ENCODE measurements around the gene LRRTM4.

Gene LRRTM4

GRCh38 chr2:77443076-77443475 is 79.1 kb downstream of the LRRTM4 start:
- TF ChIP-seq CTCF (IDR thresholded peaks at IDR 0.05; ENCODE audit: insufficient read depth, low read depth, low read length, missing control alignments), result no peak
- DNase-seq (ENCODE audit: low read depth), result no peak

GRCh38 chr2:77434880-77435279 is 87.3 kb downstream of the LRRTM4 start:
- no peak for DNase-seq (ENCODE audit: low read depth)
- no peak overlapping the region for H3K4me3 ChIP-seq (ENCODE audit: low read depth, low read length)
- TF ChIP-seq CTCF (IDR thresholded peaks at IDR 0.05; ENCODE audit: insufficient read depth, low read depth, low read length, missing control alignments), result no peak

More at GRCh38 chr2:77443076-77443475, 79.1 kb downstream of the LRRTM4 start:
- no peak overlapping the region for H3K4me3 ChIP-seq (ENCODE audit: low read depth, low read length)

- DNase-seq (ENCODE audit: low read depth), result no peak
- no peak for TF ChIP-seq CTCF (IDR thresholded peaks at IDR 0.05; ENCODE audit: insufficient read depth, low read depth, low read length, missing control alignments)
Measured at GRCh38 chr2:77428946-77429345, 93.2 kb downstream of the LRRTM4 start.

GRCh38 chr2:77421971-77422370 is 100.2 kb downstream of the LRRTM4 start:
- no peak for DNase-seq (ENCODE audit: low read depth)
- H3K4me3 ChIP-seq (ENCODE audit: low read depth, low read length), result no peak overlapping the region
- TF ChIP-seq CTCF (IDR thresholded peaks at IDR 0.05; ENCODE audit: insufficient read depth, low read depth, low read length, missing control alignments), result no peak

More at GRCh38 chr2:77428946-77429345, 93.2 kb downstream of the LRRTM4 start:
- H3K4me3 ChIP-seq (ENCODE audit: low read depth, low read length), result no peak overlapping the region

- no peak overlapping the region for H3K4me3 ChIP-seq (ENCODE audit: low read depth, low read length)
- no peak for TF ChIP-seq CTCF (IDR thresholded peaks at IDR 0.05; ENCODE audit: insufficient read depth, low read depth, low read length, missing control alignments)
- DNase-seq (ENCODE audit: low read depth), result no peak
Measured at GRCh38 chr2:77418537-77418936, 103.6 kb downstream of the LRRTM4 start.

- no peak overlapping the region for H3K4me3 ChIP-seq (ENCODE audit: low read depth, low read length)
- no peak for TF ChIP-seq CTCF (IDR thresholded peaks at IDR 0.05; ENCODE audit: insufficient read depth, low read depth, low read length, missing control alignments)
- DNase-seq (ENCODE audit: low read depth), result no peak
Measured at GRCh38 chr2:77404189-77404588, 118.0 kb downstream of the LRRTM4 start.

- TF ChIP-seq CTCF (IDR thresholded peaks at IDR 0.05; ENCODE audit: insufficient read depth, low read depth, low read length, missing control alignments), result no peak
Measured at GRCh38 chr2:77398970-77399600, 123.1 kb downstream of the LRRTM4 start.

More at GRCh38 chr2:77398970-77399600, 123.1 kb downstream of the LRRTM4 start:
- H3K4me3 ChIP-seq (ENCODE audit: low read depth, low read length), result no peak overlapping the region
- no peak for DNase-seq (ENCODE audit: low read depth)
